Measurements from ENCODE around the gene SGSM1. TPM values are rescaled to one million over a fixed set of nuclear protein-coding genes. Genes with fewer than 3 reads are reported as not detected.

SGSM1 gene, protein sequence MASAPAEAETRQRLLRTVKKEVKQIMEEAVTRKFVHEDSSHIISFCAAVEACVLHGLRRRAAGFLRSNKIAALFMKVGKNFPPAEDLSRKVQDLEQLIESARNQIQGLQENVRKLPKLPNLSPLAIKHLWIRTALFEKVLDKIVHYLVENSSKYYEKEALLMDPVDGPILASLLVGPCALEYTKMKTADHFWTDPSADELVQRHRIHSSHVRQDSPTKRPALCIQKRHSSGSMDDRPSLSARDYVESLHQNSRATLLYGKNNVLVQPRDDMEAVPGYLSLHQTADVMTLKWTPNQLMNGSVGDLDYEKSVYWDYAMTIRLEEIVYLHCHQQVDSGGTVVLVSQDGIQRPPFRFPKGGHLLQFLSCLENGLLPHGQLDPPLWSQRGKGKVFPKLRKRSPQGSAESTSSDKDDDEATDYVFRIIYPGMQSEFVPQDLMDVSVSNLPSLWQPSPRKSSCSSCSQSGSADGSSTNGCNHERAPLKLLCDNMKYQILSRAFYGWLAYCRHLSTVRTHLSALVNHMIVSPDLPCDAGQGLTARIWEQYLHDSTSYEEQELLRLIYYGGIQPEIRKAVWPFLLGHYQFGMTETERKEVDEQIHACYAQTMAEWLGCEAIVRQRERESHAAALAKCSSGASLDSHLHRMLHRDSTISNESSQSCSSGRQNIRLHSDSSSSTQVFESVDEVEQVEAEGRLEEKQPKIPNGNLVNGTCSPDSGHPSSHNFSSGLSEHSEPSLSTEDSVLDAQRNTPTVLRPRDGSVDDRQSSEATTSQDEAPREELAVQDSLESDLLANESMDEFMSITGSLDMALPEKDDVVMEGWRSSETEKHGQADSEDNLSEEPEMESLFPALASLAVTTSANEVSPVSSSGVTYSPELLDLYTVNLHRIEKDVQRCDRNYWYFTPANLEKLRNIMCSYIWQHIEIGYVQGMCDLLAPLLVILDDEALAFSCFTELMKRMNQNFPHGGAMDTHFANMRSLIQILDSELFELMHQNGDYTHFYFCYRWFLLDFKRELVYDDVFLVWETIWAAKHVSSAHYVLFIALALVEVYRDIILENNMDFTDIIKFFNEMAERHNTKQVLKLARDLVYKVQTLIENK
- total RNA-seq, result under 1 TPM in 1 of 2 experiments, not detected in 1; 0.27 TPM

- POLR2A ChIA-PET, result no interaction called here
- CTCF ChIA-PET, result interaction anchor here (1.0 to 1.3 kb wide), 2 partner anchors 37 to 44 kb away, joined by 3 to 4 read pairs; no protein-coding TSS in a partner anchor
Observed at GRCh38 chr22:24805790-24806662, at the start of gene SGSM1. Gene SGSM1, plus strand, starts transcription at chr22:24806211. Its CDS starts 115 bp downstream, at chr22:24806326.

DNA sequence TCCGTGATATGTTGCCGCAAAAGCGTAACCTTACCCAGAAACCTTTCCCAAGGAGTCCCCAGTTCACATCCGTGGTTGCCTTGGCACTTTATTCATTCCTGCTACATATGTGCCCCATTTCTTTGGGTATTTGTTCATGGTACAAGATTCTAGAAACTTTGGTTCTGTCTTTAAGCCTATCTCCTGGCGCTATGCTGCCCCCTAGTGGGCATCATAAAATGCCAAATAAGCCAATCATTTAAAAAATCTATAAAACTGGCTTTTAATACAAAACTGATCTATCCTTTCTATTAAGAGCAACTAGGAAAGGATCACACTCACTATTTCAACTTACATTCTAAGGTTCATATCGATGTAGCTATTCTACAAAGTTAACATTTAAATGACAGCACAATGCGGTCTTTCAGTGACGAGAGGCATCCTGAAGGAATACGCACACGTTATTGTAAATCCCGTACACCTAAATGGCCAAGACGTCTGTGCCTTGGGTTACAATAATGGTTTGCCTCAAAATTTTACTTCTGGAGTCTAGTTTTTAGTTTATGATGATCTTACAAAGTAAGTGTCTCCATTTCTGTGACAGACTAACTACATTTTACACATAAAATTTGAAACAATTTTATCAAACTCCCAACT lies 47.7 kb upstream of the SGSM1 start:
- POLR2A ChIA-PET, result no interaction called here
- CTCF ChIA-PET, result interaction anchor here (1.8 kb wide), 1 partner anchor 10 kb away, joined by 8 read pairs; no protein-coding TSS in a partner anchor

- POLR2A ChIA-PET, result no interaction called here
- CTCF ChIA-PET, result interaction anchor here (0.5 to 1.8 kb wide), 3 partner anchors 8 to 89 kb away, joined by 3 to 8 read pairs (median 3); no protein-coding TSS in a partner anchor
Observed at GRCh38 chr22:24759765-24760164, 46.2 kb upstream of the SGSM1 start.

DNA sequence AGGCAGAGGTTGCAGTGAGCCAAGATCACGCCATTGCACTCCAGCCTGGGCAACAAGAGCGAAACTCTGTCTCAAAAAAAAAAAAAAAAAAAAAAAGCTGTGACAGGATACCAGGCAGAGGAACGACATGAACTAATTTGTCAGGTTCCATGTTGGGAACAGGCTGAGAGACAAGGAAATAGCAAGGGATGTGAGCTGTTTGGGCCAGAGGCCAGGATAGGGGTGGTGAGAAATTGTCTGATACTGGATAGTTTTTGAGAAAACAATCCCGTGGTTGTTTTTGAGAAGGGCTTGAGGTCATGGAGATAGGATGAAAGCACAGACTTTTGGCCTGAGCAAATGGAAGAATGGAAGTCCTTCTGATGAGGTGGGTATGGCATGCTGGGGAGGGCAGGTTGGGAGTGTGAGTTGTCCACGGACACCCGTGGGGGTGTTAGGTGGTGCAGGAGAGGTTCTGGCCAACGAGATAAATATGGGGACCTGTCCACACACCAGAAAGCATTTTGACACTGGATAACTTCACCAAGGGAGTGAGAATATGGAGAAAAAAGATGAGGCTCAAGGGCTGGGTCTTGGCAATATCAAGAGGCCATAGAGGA lies 45.2 kb upstream of the SGSM1 start:
- ChIA-PET CTCF (no interaction called here), POLR2A (no interaction called here)

DNA sequence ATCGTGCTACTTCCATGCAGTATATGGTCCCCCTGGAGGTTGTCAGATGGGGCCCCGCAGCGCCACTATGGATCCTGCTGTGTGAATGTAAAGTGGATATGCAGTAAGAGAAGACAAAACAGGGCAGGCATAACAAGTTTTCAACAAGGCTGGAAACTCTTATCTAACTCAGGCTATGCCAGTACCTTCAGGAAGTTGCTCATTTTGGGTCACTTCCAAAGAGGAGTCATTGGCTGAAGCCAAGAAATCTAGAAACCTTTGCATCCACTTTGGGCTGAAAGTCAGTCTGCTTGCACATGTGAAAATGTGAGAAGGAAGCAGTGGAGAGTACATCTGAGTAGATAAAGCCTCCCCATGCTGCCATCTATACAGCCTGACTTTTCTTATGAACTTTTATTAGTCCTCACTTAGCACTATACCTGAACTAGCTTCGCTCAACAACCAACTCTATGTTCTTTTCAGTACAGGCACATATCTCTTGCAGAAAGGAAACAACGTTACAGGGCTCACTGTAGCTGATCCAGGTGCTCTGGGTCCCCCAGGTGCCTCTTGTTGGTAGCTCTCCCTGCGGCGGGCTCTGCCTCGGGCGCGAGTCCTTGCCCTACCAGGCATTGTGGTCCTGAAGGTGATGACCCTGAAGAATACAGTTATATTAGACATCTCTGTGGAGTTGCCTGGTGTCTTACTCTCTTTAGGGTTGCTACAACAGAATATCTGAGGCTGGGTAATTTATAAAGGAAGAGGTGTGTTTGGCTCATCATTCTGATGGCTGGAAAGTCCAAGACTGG lies 43.9 kb upstream of the SGSM1 start:
- ChIA-PET CTCF (no interaction called here), POLR2A (no interaction called here)

- POLR2A ChIA-PET, result no interaction called here
- CTCF ChIA-PET, result no interaction called here
Observed at GRCh38 chr22:24763872-24764485, 42.0 kb upstream of the SGSM1 start.

DNA sequence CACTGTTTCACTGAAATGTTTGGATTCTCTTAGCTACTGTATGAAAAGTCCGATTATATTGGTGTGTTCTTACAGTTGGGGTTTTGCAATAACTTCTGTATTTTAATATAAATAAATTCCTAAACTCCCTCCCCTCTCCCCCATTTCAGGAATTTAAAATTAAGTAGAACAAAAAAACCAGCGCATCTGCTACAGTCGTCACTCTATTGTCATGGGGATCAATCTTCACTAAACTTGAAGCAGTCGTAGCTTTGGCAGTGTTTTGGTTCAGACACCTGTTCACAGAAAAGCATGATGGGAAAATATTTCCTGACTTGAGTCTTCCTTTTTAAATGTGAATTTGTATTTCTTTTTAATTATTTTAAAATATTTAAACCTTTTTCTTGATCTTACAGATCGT lies 40.8 kb upstream of the SGSM1 start:
- ChIA-PET CTCF (no interaction called here), POLR2A (no interaction called here)

- CTCF ChIA-PET, result interaction anchor here (0.7 to 1.6 kb wide), 6 partner anchors 10 to 280 kb away, joined by 3 to 8 read pairs (median 4); partner anchors contain the start of gene SGSM1
- POLR2A ChIA-PET, result no interaction called here
Observed at GRCh38 chr22:24768537-24769374, 37.3 kb upstream of the SGSM1 start.

DNA sequence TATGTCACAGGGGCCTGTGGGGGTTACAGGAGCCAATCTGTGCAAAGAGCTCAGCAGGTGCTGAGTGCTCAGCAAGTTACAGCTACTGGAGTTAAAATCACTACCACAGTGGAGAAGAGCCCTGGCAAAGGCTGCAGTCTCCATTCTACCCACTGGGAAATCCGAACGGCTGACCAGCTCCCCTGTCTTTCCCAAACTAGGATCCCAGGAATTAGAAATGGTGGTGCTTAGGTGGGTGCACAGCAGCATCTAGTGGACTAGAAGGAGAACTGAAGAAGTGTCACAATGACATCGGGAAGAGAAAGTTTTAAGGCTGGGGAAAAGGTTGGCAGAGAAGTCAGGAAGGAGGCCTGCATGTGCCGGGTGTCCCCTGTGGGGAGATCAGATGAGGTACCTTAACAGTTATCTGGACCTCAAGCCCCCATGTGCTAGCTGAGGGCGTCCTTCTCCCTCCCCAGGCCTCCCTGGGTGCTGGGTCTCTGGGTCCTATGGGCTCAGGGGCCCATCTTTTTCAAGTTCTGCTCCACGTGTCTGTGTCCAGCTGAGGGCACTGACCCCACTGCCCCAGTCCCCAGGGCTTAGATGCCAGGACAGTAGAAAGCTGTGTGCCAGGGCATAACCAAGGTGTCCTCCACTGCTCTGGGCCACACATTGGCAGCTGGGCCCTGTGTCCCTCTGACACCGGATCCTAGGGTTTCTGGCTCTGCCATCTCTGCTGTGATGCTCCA lies 33.4 kb upstream of the SGSM1 start:
- ChIA-PET CTCF (interaction anchor here (0.6 to 2.6 kb wide), 3 partner anchors 30 to 514 kb away, joined by 3 to 10 read pairs (median 4); no protein-coding TSS in a partner anchor), POLR2A (no interaction called here)

GRCh38 chr22:24775769-24776492 lies 30.1 kb upstream of the SGSM1 start:
- CTCF ChIA-PET, result no interaction called here
- POLR2A ChIA-PET, result no interaction called here

DNA sequence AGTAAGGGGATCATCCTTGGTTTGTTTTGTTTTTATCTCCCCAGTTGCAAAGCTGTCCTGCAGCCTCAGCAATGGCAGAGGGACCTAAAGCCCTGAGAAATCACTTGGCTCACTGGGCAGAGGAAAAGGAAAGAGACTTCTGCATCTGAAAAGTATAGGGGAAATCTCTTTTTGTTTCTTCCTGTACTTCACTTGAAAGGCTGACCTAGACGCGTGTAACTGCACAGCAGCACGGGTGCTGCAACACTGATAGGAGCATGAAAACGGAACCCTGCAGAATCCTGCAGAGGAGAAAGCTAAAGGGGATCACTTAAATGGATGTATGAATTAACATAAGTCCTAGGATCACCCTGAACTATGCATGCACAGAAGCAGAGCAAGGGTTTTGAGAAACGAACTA lies 29.5 kb upstream of the SGSM1 start:
- ChIA-PET POLR2A (no interaction called here), CTCF (no interaction called here)

DNA sequence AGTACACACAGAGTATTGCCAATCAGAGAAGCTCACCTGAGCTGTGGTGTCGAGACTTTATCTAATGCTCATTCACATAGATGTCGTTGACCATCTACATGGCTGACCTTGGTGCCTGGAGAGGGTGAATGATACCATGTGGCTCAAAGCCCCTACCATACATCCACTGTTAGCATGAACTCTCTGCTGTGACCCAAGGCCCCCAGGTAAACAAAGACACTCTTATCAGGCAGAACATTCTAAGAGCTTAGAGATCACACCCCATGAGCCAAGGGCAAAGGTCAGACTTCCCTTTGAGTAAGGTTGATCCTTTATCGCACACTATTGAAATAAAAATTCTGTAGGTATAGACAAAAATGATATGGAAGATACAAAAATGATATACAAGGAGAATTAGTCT lies 16.5 kb upstream of the SGSM1 start:
- ChIA-PET CTCF (interaction anchor here (0.6 to 0.9 kb wide), 2 partner anchors 13 to 61 kb away, joined by 3 to 4 read pairs; no protein-coding TSS in a partner anchor), POLR2A (no interaction called here)

GRCh38 chr22:24791362-24791761 lies 14.6 kb upstream of the SGSM1 start:
- CTCF ChIA-PET, result no interaction called here
- POLR2A ChIA-PET, result no interaction called here

GRCh38 chr22:24796056-24796455 lies 10.0 kb upstream of the SGSM1 start:
- ChIA-PET POLR2A (no interaction called here), CTCF (no interaction called here)

GRCh38 chr22:24796860-24797259 lies 9.2 kb upstream of the SGSM1 start:
- CTCF ChIA-PET, result no interaction called here
- POLR2A ChIA-PET, result no interaction called here

Data from activated CD8-positive, alpha-beta memory T cell treated with anti-CD3 and anti-CD28 coated beads for 36 hours (primary cell).